ENCODE data around the gene GRB10.

GRB10 gene

GRCh38 chr7:50751146-50751545 lies 31.6 kb downstream of the GRB10 start:
- Histone ChIP-seq H3K9me3 (ENCODE audit: insufficient read depth, low read length) (no peaks in the 10 kb centered on the region), H3K79me2 (ENCODE audit: low read length) (no peaks in the 10 kb centered on the region), H2AFZ (ENCODE audit: low read depth, low read length) (no peak overlapping the region), H3K36me3 (replicated peaks; ENCODE audit: low read depth, low read length) (no peaks in the 10 kb centered on the region), H3K4me2 (ENCODE audit: low read length) (no peak overlapping the region), H3K27me3 (ENCODE audit: low read depth, low read length) (peaks cover 5% of the 10 kb centered on the region; the same call in 1 of the 2 replicates), H3K4me1 (ENCODE audit: low read length) (no peaks in the 10 kb centered on the region), H3K9ac (ENCODE audit: low read length) (no peak overlapping the region), H3K4me3 (ENCODE audit: low read length) (no peak overlapping the region), H3K27ac (ENCODE audit: low read length) (no peak overlapping the region), H4K20me1 (ENCODE audit: insufficient read depth, low read length) (no peaks in the 10 kb centered on the region)
- TF ChIP-seq CTCF (IDR thresholded peaks at IDR 0.05; ENCODE audit: low read depth, low read length) = no peak
- TF ChIP-seq EZH2phosphoT487 (IDR thresholded peaks at IDR 0.05; ENCODE audit: low read depth) = no peak

- Histone ChIP-seq H3K9me3 (ENCODE audit: insufficient read depth, low read length) (no peaks in the 10 kb centered on the region), H3K4me1 (ENCODE audit: low read length) (no peaks in the 10 kb centered on the region), H3K4me2 (ENCODE audit: low read length) (no peak overlapping the region), H3K79me2 (ENCODE audit: low read length) (no peaks in the 10 kb centered on the region), H3K27me3 (ENCODE audit: low read depth, low read length) (peaks cover 5% of the 10 kb centered on the region; the same call in 1 of the 2 replicates), H3K4me3 (ENCODE audit: low read length) (no peak overlapping the region), H4K20me1 (ENCODE audit: insufficient read depth, low read length) (no peaks in the 10 kb centered on the region), H3K9ac (ENCODE audit: low read length) (no peak overlapping the region), H3K27ac (ENCODE audit: low read length) (no peak overlapping the region), H2AFZ (ENCODE audit: low read depth, low read length) (no peak overlapping the region), H3K36me3 (replicated peaks; ENCODE audit: low read depth, low read length) (no peaks in the 10 kb centered on the region)
- TF ChIP-seq EZH2phosphoT487 (IDR thresholded peaks at IDR 0.05; ENCODE audit: low read depth) (no peak), CTCF (IDR thresholded peaks at IDR 0.05; ENCODE audit: low read depth, low read length) (no peak)
Measured at GRCh38 chr7:50749896-50750295, 32.8 kb downstream of the GRB10 start.

- no peak for TF ChIP-seq EZH2phosphoT487 (IDR thresholded peaks at IDR 0.05; ENCODE audit: low read depth)
- no peak for TF ChIP-seq CTCF (IDR thresholded peaks at IDR 0.05; ENCODE audit: low read depth, low read length)
- no peak overlapping the region for H3K27ac ChIP-seq (ENCODE audit: low read length)
- no peak overlapping the region for H3K9ac ChIP-seq (ENCODE audit: low read length)
- no peaks in the 10 kb centered on the region for H3K9me3 ChIP-seq (ENCODE audit: insufficient read depth, low read length)
- peaks cover 5% of the 10 kb centered on the region; the same call in 1 of the 2 replicates for H3K27me3 ChIP-seq (ENCODE audit: low read depth, low read length)
- H3K79me2 ChIP-seq (ENCODE audit: low read length) = no peaks in the 10 kb centered on the region
- no peaks in the 10 kb centered on the region for H3K4me1 ChIP-seq (ENCODE audit: low read length)
- no peaks in the 10 kb centered on the region for H4K20me1 ChIP-seq (ENCODE audit: insufficient read depth, low read length)
- no peak overlapping the region for H3K4me3 ChIP-seq (ENCODE audit: low read length)
- H3K36me3 ChIP-seq (replicated peaks; ENCODE audit: low read depth, low read length) = no peaks in the 10 kb centered on the region
- no peak overlapping the region for H3K4me2 ChIP-seq (ENCODE audit: low read length)
- H2AFZ ChIP-seq (ENCODE audit: low read depth, low read length) = no peak overlapping the region
Measured at GRCh38 chr7:50748472-50748871, 34.2 kb downstream of the GRB10 start.

DNA sequence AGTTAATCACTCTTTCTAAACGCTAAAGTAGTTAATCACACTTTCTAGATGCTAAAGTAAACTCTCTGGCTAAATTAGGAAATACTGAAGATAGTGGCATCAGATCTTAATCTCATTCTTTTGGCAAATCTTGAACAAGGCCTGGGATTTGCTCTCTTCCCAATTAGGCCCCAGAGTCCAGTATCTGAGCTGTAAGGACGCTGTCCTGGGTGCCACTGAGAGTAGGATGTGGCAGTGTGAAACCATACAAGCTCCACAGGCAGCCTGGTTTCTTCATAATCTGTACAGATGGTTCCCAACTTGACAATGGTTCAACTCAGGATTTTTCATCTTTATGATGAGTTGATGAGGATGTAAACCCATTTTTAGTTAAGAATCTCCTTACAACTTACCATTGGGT lies 36.9 kb downstream of the GRB10 start:
- no peak for TF ChIP-seq CTCF (IDR thresholded peaks at IDR 0.05; ENCODE audit: low read depth, low read length)
- TF ChIP-seq EZH2phosphoT487 (IDR thresholded peaks at IDR 0.05; ENCODE audit: low read depth) = no peak
- no peaks in the 10 kb centered on the region for H3K4me1 ChIP-seq (ENCODE audit: low read length)
- no peaks in the 10 kb centered on the region for H3K79me2 ChIP-seq (ENCODE audit: low read length)
- no peak overlapping the region for H3K9ac ChIP-seq (ENCODE audit: low read length)
- H2AFZ ChIP-seq (ENCODE audit: low read depth, low read length) = no peak overlapping the region
- H4K20me1 ChIP-seq (ENCODE audit: insufficient read depth, low read length) = no peaks in the 10 kb centered on the region
- H3K27me3 ChIP-seq (ENCODE audit: low read depth, low read length) = peaks cover 5% of the 10 kb centered on the region; the same call in 1 of the 2 replicates
- H3K27ac ChIP-seq (ENCODE audit: low read length) = no peak overlapping the region
- no peaks in the 10 kb centered on the region for H3K9me3 ChIP-seq (ENCODE audit: insufficient read depth, low read length)
- H3K4me2 ChIP-seq (ENCODE audit: low read length) = no peak overlapping the region
- H3K4me3 ChIP-seq (ENCODE audit: low read length) = no peak overlapping the region
- H3K36me3 ChIP-seq (replicated peaks; ENCODE audit: low read depth, low read length) = no peaks in the 10 kb centered on the region
